DMS53 treated with DMSO at 0.1 percent for 48 hours (cell line): ENCODE measurements around the gene DPEP1.
A peak's percentile ranks its signal among the peaks of the same experiment; 100 is the strongest.
"Not testable (repeated sequence)": the region's sequence is repeated elsewhere in the genome, so short reads cannot be mapped to it uniquely, and the experiment has no call there.

Source experiments
- DNase-seq: peaks from one replicate; lab custom pipeline; 2025; ENCODE audit not compliant: unreplicated experiment; lab: John Stamatoyannopoulos, UW

The DPEP1 gene

DNA sequence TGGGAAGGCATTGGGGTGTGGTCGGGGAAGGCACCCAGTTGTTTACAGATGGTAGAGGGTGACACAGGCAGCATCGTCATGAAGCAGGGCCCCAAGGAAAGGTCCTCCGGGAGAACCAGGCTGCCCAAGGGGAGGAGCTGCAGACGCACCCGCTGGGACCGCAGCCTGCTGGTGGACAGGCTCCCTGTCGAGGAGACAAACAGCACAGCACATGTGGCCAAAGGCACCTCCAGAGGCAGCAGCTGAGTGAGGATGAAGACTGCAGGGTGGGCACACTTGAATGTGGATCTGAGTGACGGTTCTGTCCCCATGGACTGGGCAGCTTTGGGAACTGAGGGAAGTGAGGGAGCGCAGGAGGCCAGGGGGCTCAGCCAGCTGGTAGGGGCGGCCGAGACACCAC lies 31.7 kb downstream of the DPEP1 start:
- DNase-seq, result no peak

GRCh38 chr16:89646270-89646669 lies 32.8 kb downstream of the DPEP1 start:
- no peak for DNase-seq

- DNase-seq, result no peak
Measured at GRCh38 chr16:89646906-89647305, 33.5 kb downstream of the DPEP1 start.

DNA sequence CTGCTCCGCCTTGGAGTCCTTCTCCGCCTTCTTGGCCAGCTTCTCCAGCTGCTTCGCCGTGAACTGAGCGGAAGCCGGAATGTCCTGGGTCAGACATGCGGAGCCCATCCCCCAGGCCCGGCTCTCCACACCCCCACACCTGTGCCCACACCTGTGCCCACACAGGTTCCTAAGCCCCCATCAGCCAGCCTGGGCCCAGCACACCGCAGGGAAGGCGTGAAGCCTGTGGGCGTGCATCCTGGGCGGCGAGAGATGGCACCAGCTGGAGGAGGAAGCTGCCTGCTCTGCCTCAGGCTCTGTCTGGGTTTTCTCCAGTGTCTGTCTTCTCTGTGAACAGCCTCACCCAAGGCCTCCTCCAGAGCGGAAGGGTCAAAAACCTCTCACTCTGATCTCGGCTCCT lies 38.1 kb downstream of the DPEP1 start:
- no peak for DNase-seq

DNA sequence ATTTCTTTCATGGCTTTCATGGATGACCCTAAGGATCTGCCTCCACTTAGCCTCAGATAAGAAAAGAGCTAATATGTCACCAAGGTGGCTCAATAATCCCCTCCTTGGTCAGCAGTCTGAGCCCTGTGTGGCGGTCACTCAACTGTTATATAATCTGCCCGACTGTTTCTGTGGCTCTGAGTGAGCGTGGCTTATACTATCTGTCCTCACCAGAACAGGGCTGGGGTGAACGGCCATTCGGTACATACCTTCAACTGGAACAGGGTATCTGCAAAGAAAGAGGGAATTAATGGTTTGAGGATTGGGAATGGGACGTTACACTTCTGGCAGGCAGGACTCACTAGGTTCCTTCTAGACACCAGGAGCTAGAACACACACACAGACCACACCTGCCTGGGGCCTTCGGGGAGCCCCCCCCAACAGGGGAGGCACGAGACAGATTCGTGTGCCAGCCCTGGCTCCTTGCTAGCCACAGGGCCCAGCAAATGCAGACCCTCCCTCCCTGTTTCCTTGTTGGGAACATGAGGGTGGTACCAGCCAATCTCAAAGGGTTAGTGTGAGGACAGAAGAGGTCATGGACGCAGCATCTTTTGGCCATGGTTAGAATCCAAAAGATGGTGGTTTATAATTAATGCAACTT lies 40.3 kb downstream of the DPEP1 start:
- no peak for DNase-seq

DNA sequence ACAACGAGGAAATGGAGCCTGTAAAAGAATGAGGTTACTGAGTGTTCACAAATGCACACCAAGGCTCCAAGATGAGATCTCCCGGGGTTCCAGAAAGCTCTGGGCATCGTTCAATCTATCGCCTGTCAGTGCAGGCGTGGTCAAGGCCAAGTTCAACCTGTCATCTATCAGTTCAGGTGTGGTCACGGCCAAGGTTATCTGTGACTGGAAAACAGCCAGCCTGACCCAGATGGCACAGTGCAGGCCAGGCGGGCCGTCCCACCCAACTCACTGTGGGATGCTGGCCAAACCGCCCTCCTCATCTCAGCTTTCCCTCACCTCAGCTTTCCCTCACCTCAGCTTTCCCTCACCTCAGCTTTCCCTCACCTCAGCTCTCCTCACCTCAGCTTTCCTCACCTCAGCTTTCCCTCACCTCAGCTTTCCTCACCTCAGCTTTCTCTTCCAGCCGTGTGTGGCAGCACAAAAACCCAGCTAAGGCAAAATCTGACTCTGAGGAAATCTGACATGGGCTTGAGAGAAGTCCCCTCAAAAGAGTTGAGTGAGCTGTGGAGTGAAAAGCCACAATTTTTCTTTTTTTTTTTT lies 41.7 kb downstream of the DPEP1 start:
- no peak for DNase-seq

GRCh38 chr16:89656435-89657121 lies 43.1 kb downstream of the DPEP1 start:
- DNase-seq, result no peak

GRCh38 chr16:89657442-89658220 lies 44.2 kb downstream of the DPEP1 start, which contains the start of the genes CHMP1A and SPATA33:
Gene CHMP1A, minus strand, starts transcription at chr16:89657708. Its CDS starts 120 bp downstream, at chr16:89657588.
Gene SPATA33, plus strand, starts transcription at chr16:89657836. Its CDS starts 76 bp downstream, at chr16:89657912.
- DNase-seq, result peak; percentile 29

DNA sequence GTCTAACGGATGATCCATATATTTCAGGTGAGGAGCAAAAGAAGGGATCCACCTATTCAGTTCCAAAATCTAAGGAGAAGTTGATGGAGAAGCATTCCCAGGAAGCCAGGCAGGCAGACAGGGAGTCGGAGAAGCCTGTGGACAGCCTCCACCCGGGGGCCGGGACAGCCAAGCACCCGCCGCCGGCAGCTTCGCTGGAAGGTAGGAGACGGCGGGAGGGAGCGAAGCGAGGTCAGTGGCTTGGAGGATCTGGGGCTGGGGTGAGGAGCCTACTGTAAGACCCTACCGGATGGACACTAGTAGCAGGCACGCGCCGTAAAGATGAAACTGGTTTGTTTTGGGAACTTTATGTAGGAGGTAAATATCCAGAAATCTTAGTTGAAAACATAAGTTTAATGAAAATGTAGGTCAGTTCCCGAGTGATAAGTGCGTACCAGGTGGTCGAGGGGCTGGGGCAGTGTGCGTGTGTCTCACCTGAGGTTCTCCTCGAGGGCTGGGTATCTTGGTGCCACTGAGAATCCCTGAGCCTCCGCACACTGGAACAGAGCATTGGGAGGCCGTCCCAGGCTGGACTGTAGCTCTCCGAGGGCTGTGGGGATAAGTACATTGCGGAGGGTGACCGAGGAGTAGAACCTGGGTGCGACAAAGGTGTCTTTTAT lies 44.9 kb downstream of the DPEP1 start:
- DNase-seq, result peak; percentile 29

DNA sequence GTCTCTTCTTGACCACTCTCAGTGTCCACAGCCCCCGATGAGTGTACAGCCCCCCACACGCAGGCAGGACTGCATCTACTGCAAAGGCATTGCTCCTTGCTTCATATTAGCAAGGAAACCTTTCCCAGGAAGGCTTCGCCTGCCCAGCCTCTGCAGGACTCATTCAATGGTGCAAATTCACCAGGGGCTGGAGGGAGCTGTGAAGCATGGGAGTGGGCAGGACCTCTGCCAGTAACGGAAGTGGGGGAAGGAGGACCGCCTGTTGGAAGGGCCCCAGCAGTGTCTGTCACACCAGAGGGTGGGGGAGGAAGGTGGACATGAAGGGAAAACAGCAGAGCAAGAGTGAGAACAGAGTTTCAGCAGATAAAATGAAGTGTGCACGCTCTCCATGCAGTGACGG lies 46.7 kb downstream of the DPEP1 start:
- no peak for DNase-seq

DNA sequence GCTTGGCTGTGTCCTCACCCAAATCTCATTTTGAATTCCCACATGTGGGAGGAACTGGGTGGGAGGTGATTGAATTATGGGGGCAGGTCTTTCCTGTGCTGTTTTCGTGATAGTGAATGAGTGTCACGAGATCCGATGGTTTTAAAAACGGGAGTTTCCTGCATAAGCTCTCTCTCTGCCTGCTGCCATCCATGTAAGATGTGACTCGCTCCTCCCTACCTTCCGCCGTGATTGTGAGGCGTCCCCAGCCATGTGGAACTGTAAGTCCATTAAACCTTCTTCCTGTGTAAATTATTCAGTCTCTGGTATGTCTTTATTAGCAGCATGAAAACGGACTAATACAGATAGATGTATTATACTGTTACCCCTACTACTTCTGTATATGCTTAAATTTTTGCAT lies 47.8 kb downstream of the DPEP1 start:
- DNase-seq, result no peak

DNA sequence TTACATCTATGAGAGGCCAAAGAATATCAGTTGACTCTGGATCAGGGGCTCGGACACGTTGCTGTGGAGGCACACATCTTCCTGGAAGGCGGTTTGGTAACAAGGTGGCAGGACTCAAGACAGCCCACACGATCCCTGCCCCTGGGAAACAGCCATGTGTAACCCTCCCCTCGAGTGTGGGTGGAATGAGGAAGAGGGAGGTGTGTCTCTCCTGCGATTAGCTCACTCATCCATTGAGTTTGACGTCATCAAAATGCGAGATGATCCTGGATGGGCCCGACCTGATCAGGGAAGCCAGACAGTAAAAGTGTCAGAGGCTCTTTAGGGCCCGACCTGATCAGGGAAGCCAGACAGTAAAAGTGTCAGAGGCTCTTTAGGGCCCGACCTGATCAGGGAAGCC lies 50.8 kb downstream of the DPEP1 start:
- DNase-seq, result not testable (repeated sequence)

GRCh38 chr16:89667000-89667399 lies 53.6 kb downstream of the DPEP1 start:
- peak; percentile 2 for DNase-seq

DNA sequence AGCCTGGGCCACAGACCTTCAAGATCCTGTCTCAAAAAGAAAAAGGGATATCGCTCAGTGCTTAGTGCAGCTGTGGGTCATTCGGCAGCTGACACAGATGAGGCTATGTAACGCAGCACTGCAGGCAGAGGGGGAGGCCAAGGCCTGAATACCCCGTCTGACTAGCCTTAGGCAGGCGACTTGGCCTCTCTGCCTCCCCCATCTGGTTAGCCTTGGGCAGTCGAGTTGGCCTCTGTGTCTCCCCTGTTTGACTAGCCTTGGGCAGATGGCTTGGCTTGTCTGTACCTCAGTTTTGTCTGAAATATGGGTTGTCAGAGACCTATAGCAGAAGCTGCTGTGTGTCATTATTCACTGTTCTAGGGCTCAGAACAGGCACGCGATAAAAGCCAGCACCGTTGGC lies 54.2 kb downstream of the DPEP1 start:
- DNase-seq, result no peak

DNA sequence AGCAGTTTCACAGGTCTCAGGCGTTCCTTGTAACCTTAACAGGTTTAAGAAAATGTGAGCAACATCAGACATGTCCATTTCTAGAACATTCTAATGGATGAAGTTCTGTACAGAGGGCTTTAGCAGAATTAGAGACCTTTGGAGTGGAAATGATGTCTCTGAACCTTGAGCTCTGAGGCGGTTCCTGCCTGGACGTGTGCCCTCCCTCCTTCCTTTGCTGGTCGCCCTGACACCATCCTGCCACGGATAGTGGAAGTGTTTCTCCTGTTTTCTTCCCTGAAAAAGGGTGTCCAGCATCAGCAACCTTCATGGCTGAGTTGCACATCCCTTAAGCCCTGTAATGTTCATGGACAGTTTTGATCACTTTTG lies 55.3 kb downstream of the DPEP1 start:
- no peak for DNase-seq

- DNase-seq, result no peak
Measured at GRCh38 chr16:89669755-89670154, 56.3 kb downstream of the DPEP1 start.

GRCh38 chr16:89670496-89671431 lies 57.3 kb downstream of the DPEP1 start:
- DNase-seq, result no peak

GRCh38 chr16:89671565-89671964 lies 58.1 kb downstream of the DPEP1 start:
- DNase-seq, result not testable (repeated sequence)

- no peak for DNase-seq
Measured at GRCh38 chr16:89672177-89672941, 58.9 kb downstream of the DPEP1 start.
